HG03342 (cell line): ENCODE results near the gene CDK6.
"Not testable (repeated sequence)": the region's sequence is repeated elsewhere in the genome, so short reads cannot be mapped to it uniquely, and the experiment has no call there.

ENCODE experiments used
- ATAC-seq: cut with Tn5 transposase; IDR thresholded peaks from one replicate; pipeline ENCODE4 v1.9.1; 2021; ENCODE audit warnings: mild to moderate bottlenecking, moderate library complexity; ENCODE audit not compliant: unreplicated experiment

Gene CDK6

DNA sequence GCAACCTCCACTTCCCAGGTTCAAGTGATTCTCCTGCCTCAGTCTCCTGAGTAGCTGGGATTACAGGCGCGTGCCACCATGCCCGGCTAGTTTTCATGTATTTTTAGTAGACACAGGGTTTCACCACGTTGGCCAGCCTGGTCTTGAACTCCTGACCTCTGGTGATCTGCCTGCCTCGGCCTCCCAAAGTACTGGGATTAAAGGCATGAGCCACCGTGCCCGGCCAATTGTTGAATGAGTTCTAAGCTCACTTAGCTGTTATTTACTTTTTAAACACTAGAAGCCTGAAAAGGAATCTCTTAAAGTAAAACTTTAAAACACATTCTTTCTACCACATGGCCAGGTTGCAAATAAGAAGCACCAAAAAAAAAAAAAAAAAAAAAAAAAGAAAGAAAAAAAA, 231.9 kb downstream of the CDK6 start:
- ATAC-seq = not testable (repeated sequence)

DNA sequence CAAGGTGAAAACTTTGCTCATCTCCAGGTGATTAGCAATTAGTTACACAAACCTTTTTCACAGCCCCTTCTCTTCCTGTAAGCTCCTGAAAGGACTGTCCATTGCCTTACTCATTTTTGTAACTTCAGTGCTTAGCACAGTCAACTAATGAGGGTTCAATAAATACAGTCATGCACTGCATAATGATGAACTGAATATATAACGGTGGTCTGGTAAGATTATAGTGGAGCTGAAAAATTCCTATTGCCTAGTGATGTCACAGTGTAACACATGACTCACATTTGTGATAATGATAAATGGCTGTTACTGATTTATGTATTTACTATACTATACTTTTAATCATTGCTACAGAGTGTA, 233.3 kb downstream of the CDK6 start:
- no peak for ATAC-seq

DNA sequence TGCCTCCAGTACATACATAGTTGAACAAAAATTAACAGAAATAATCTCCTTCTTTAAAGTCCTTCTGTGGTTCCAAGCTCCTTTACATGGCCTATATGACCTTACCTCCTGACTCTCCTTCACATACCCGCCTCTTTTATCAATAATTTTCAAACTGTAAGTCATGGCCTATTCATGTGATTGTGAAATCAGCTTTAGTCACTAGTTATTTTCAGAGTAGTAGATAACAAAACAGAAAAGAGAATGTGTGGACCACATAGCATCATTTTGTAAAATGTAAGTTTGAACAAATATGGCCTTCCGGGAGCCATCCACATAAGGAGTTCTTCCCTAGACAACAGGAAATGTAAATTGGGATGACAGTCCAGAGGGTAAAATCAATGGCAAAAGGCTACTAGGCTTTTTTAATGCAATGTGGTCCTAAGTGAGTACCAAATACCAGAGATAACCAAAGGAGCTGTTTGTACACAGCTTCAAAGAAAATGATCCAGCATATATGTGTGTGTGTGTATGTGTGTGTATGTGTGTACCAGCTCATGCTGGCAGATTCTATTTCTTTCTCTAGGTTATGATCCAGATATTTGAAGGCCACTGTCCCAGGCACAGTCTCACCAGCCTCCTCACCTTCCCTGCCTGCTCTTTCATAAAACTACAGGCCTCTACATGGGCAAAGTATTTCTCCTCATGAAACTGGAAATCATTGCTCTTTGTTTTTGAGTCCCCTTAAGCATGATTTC, 233.9 kb downstream of the CDK6 start:
- no peak for ATAC-seq

DNA sequence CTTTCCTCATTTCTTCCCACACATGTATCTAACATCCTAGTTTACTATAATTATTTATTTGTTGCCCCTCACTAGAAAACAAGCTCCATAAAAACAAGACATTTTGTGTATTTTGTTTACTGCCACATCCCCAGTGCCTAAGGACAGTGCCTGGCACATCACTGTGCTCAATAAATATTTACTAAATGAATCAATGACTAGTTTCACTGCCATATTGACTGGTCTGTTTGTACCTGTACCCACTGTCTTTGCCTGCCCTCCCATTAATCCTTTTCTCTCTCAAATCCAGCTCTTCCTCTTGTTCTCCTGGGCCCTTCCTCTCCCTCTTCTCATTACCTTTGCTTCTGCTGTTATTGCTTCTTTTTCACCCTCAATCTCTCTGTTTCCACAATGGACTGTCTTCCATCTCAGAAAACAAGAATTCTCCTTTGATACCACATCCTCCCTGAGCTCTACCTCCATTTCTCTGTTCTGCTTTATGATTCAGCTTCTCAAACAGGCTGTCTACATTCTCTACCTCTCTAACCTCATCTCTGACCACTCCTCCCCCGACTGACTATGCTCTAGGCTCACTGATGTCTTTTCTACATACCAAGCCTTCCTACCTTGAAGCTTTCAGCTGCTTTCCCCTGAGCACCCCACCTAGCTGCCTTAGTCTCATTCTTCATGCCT, 237.9 kb downstream of the CDK6 start:
- peak; percentile 74 for ATAC-seq

DNA sequence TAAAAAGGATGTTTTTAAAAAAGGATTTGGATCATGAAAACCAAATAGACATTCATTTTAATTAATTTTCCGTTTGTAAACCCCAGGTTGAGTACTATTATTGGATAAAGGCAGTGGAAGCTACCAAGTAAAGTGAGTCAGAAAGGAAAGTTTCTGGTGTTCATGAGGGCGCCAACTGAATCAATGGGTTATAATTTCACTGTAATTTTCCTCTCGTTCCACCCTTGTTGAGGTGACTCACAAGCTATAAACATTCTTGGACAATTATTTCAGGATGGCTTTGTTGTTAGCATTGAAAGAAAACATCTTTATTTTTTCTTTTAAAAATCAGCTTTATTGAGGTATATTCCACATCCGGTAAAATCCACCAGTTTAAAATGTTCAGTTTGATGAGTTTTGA, 241.1 kb downstream of the CDK6 start:
- no peak for ATAC-seq

DNA sequence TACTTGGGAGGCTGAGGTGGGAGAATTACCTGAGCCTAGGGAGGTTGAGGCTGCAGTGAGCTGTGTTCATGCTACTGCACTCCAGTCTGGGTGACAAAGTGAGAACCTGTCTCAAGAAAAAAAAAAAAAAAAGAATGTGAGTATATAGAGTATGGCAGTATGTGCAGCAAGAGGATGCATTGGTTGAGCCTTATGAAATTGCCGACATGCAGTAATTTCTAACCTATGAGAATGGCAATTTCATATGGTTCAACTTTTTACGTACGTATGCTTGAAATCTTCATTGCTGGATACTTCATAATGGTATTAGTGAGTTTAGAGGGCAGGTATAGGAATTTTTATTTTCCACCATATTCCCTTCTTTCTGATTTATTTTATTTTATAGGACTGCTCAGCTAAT, 241.6 kb downstream of the CDK6 start:
- ATAC-seq = no peak

DNA sequence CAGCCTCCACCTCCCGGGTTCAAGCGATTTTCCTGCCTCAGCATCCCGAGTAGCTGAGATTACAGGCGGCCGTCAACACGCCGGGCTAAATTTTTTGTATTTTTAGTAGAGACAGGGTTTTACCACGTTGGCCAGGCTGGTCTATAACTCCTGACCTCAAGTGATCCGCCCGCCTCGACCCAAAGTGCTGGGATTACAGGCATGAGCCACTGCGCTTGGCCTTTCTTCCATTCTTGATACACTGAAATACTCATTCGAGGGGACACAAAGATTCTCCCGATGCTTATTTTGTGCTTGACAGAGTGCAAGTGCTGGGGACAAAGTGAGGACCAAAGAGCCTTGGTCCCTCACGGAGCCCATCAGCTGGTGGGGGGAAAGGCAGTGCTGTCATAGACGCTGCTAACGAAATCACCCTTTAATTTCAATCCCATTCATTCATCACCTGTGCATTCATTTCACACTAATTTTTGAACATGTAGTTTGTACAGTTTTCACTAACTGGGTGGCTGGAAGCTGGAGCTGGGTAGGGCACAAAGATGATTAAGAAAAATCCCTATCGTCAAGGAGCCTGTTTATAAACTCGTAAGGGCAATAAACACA, 245.6 kb downstream of the CDK6 start:
- no peak for ATAC-seq

DNA sequence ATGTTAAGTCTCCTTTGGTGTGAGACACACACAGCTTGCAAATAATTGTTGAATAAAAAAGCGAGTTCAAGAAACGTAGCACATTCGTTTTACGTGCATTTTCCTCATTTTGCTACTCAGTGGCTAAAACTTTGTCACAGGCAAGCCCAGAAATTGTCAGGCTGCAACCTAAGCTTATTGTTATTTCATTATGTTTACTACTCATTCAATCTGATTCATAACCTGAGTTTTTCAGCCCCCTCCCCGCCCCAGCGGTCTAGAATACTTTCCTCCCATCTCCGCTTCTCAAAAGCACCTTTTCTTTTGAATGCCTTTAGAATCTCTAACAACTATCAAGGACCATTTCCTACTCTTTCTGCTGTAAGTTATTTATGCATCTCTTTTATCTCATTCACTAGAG, 247.3 kb downstream of the CDK6 start:
- ATAC-seq = no peak

DNA sequence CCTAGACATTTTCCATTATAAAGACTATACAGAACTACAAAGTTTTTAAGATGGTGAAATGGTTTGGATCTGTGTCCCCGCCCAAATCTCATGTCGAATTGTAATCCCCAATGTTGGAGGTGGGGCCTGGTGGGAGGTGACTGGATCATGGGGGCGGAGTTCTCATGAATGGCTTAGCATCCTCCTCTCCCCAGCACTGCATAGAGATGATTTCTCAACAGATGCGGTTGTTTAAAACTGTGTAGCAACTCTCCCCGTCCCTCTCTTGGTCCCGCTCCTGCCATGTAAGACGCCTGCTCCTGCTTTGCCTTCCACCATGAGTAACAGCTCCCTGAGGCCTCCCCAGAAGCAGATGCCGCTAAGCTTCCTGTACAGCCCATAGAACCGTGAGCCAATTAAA, 247.8 kb downstream of the CDK6 start:
- ATAC-seq = no peak

DNA sequence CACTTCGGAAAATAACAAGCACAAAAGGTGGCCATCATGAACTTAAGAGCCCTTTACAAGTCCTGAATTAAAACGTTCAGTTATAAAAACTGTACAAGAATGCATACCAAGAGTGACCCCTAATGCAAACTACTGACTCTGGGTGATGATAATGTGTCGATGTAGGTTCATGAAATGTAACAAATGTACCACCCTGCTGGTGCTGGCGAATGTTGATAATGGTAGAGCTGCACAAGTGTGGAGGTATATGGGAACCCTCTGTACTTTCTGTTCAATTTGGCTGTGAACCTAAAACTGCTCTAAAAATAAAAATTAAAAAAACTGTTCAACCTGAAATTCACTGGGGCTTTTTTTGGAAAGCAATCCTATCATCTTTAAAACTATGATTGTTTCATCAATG, 249.5 kb downstream of the CDK6 start:
- ATAC-seq = no peak

DNA sequence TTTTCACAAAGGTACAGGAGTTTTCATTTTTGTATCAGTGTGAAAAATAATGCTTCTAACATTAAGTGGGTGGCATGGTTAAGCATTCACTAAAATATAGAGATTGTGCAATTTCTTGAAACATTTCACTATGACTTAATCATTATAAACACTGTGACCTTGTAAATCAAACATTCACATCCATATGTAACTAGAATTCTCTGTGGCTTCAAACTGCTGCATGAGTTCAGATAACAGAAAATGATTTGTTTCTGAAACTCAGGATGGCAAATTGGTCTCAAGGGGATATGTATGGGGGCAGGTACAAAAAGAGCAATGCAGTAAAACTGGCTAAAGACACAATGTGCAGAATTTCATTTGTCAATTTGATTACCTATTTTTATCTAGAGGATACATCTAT, 250.0 kb downstream of the CDK6 start:
- ATAC-seq = no peak

DNA sequence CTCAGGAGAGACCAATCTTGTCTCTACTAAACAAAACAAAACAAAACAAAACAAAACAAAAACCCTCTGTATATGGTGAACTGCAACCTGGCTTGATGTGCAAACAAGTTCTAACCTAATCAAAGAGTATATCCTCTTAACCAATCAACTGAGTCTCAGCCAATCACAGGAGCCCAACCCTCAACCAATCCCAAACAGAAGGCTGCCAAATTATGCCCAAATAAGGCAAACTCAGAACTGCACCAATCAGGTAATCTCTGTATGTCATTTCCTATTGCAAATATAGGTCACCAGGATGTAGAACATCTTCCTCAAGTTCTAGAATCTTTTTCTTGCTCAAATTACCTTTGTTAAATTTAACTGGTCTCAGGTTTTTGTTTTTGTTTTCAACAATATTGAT, 251.4 kb downstream of the CDK6 start:
- ATAC-seq = no peak

DNA sequence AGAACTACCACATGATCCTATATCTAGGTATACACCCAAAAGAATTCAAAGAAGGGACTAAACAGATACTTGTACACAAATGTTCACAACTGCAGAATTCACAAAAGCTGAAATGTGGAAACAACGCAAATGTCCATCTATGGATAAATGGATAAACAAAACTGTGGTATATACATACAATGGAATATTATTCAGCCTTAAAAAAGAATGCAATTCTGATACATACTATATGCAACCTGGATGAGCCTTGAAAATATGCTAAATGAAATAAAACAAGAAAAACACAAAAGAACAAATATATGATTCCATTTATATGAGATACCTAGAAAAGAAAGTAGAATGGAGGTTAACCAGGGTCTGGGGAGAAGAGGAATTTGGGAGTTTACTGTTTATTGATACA, 253.4 kb downstream of the CDK6 start:
- ATAC-seq = no peak

DNA sequence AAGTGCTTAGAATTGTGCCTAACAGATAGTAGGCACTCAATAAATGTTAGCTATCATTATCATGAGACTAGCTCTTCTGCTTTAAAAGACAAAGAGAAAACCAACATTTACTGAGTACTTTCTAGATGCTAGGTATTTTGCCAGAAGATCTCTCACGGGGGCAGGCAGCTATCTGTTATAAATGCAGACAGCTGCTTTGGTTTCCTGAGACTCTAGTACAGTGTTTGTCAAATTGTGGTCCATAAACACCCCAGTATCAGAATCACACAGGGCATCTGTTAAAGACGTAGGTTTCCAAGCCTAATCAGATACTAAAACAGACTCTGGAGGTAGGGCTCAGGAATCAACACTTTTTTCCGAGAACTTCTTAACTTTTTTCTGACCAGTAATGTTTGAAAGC, 260.1 kb downstream of the CDK6 start:
- no peak for ATAC-seq

DNA sequence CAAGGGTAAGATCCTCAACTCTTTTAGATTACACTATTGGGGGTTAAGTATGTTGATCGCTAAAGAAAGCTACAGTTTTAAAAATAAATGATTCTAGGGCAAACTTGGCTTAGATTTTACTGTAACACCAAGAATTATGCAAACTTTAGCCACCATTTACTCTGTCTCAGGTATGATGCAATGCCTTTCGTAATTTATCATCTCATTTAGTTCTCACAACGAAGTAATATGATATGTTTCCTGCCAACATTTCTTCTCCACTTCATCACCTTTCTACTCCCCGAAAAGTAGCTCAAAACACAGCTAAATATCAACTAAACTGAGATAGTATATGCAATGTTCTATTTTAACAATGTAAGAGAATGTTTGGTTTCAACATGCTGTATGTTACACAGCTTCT, 267.2 kb downstream of the CDK6 start:
- ATAC-seq = no peak

DNA sequence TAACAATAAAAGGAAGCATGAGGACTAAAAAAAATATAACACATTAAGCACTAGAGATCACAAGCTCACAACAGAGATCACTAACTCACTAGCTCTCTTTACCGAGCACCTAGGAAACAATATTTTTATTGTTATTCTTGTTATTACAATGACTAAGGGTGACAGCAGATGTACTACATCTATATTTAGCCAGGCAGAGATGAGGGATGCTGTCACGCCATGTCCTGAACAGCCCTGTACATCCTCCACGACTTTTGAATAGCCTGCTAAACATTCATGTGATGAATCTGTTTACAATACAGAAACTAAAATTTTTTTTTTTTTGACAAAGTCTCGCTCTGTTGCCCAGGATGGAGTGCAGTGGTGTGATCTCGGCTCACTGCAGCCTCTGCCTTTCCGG, 268.9 kb downstream of the CDK6 start:
- ATAC-seq = no peak

DNA sequence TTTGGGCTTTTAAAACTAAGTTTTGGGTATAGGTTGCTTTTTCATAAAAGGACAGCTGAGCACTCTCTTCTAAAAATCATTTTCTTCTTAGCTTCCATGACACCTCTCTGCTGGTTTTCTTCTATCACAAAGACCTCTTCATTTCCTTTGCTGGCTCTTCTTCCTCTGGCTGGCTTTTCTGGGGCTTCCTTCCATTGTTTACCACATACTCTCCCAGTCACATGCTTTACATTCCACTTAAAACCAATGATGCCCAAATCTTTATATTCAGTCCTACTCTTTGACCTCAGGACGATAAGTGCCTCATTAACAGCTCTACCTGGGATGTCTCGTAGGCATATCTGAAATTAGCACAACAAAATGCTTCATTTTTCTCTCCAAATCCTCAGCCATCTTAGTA, 273.0 kb downstream of the CDK6 start:
- no peak for ATAC-seq

DNA sequence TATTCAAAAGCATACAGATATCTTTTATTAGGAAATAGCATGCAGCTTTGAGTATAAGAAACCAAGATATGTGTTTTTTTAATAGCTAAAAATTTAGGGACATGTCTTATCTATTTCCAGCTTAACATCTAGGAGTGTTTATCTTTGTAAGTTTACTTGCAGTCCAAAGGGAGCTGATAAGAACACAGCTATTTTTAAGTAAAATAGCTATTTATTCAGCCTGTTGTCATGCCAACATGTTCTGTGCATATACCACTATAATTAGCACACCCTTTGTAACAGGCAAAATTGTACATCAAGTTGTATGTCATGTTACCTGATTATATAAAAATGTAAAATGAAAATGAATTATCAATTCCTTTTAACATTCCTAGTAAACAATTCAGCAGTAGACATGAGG, 275.8 kb downstream of the CDK6 start:
- ATAC-seq = no peak

DNA sequence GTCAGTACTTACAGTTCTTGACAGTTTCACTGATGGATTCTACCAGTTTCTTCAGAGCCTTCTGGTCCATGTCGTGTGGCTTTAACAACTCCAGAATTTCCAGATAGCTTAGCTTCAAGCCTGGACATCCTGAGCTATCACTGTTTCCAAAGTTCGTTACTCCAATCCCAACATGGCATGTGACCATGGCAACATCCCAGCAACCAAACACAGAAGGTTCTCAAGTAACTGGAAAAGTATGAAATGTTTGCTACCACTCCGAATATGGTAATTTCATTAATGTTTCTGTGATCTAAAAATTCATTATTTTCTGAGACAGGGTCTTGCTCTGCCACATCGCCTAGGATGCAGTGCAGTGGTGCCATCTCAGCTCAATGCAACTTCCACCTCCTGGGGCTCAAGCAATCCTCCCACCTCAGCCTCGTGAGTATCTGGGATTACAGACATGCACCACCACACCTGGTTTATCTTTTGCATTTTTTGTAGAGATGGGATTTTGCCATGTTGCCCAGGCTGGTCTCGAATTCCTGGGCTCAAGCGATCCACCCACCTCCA, 278.5 kb downstream of the CDK6 start:
- no peak for ATAC-seq

DNA sequence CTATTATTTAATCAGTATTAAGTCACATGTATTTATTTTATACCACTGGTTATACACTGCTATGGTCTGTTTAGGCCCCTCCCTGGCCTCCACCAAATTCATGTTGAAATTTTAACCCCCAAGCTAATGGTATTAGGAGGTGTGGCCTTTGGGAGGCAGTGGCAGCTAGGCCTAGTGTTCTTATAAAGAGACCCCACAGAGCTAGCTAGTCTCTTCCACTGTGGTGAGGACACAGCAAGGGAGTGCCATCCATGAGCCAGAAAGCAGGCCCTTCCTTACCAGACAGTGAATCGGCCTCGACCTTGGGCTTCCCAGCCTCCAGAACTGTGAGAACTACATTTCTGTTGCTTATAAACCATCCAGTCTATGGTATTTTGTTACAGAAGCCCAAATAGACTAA, 279.1 kb downstream of the CDK6 start:
- no peak for ATAC-seq
